ENCODE measurements around the gene NUDT7.

NUDT7 gene

DNA sequence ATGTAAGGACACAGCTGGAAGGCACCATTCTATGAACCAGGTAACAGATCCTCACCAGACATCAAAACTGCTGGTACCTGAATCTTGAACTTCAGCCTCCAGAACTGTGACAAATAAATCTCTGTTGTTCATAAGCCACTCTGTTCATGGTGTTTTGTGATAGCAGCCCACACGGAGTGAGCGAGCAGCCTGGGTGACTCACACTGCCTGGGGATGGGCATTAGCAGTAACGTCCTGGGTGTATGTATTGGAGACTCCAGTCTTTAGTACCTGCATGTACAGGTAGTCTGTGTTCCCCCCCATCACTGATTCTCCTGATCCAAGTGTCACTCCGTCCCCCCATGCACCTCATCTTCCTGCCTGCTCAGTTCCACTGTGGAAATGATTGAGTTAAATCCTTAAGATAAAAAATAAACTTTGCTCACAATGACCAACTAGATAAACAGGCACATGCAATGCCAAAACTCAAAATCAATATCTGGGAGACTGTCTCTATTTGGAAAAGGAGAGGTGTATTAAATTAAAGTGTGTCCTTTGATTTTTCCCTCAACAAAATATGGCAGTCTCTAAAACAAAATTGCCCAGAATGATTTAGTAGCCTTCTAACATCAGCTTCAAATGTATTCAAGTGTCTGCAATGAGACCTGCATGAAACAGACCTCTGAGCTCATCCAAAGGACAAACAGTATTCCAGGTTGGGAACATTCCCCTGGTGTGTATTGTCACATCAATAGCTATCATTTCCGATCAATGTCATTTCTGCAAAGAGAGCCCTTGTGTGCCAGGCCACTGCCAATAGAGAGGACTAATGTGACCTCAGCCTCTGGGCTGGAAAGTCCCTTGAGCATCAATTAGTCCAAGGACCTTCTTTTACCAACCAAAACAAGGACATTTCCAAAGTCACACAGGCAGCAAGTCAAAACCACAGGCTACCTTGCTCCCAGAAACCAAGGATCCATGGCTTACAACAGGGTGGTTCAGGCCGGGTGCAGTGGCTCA is 53.9 kb downstream of the NUDT7 start:
- no peak for FAIRE-seq

DNA sequence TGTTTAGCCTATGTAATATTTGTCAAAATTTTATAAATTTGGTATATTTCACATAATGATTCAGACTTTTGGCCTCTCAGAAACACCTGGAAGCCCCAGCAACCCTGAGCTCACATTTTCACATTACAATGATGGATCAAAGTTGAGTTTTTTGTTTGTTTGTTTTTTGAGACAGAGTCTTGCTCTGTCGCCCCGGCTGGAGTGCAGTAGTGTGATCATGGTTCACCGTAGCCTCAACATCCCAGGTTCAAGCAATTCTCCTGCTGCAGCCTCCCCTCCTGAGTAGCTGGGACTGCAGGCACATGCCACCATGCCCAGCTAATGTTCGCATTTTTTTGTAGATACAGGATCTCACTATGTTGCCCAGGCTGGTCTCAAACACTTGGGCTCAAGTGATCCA is 55.4 kb downstream of the NUDT7 start:
- DNase-seq (ENCODE audit: low spot score): no peak
- no peak for FAIRE-seq

More for the DNA sequence above, 53.9 kb downstream of the NUDT7 start:
- no peak for DNase-seq (ENCODE audit: low spot score)

- peak; percentile 29 for DNase-seq (ENCODE audit: low spot score)
- FAIRE-seq: no peak
Observed at GRCh38 chr16:77780378-77780837, 58.1 kb downstream of the NUDT7 start.

GRCh38 chr16:77781091-77781490 is 58.8 kb downstream of the NUDT7 start:
- FAIRE-seq (no peak), DNase-seq (ENCODE audit: low spot score) (no peak)

DNA sequence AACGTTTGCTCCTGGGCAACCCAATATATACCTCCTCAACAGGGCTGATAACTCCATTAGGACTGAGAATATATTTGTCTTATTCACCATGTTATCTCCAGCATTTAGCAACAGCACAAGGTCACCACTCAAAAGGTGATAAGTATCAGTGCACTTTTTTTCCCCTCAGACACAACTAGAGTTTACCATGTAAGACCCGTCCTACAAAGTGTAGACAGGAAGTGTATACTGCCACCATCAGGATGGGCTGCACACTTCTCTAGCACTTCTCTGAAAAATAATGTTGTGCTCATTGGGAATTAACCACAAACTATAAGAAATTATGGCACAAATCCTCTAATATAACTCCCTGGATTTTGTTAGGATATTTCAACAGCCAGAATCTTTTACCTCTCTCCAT is 60.4 kb downstream of the NUDT7 start:
- no peak for DNase-seq (ENCODE audit: low spot score)
- FAIRE-seq: no peak

GRCh38 chr16:77784441-77785372 is 62.4 kb downstream of the NUDT7 start:
- DNase-seq (ENCODE audit: low spot score) (no peak), FAIRE-seq (no peak)

GRCh38 chr16:77785373-77785764 is 63.1 kb downstream of the NUDT7 start:
- FAIRE-seq: no peak
- DNase-seq (ENCODE audit: low spot score): no peak

DNA sequence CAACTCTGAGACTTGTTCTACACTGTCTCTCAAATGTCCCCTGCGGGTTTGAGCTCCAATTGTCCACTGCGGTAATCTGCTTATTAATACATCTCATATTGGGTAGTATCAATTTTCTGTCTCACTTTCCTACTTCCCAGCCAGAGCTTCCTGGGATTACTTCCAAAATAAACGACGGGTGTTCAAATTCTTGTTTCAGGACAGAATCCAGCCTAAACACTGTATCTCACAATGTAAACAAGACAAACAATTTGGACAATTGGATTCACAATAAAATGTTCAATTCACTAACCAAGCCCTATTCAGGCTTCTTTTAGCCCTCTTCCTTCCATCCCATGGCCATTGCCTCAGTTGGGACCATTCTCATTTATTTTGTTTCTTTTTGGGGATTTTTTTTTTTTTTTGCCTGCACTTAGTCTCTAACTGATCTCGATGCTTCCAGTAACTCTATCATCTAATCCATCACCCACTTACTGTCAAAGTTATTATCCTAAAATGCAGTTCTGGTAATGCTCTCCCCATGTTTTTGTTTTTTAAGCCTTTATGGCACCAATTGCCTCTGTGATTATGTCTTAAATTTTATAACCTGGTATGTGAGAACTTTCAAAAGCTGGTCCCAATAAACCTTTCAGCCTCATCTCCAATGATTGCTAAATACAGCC is 64.0 kb downstream of the NUDT7 start:
- FAIRE-seq (no peak), DNase-seq (ENCODE audit: low spot score) (no peak)

DNA sequence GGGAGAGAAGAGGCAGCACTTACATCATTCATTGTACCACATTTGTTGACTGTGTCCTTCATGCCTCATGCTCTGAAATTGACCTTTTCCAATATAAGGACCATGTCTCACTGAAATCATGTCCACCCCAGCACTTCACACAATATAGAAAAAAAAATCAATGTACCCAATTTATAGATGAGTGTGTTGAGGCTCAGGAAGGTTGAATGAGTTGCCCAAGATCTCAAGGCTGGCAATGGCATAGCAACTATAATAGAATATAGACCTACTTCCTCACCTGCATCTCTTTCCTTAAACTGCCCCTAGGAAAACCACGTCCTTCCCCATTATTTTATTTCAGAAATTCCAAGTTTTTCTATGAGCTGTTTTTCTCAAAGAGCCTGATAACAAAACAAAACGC is 65.1 kb downstream of the NUDT7 start:
- FAIRE-seq (no peak), DNase-seq (ENCODE audit: low spot score) (no peak)

DNA sequence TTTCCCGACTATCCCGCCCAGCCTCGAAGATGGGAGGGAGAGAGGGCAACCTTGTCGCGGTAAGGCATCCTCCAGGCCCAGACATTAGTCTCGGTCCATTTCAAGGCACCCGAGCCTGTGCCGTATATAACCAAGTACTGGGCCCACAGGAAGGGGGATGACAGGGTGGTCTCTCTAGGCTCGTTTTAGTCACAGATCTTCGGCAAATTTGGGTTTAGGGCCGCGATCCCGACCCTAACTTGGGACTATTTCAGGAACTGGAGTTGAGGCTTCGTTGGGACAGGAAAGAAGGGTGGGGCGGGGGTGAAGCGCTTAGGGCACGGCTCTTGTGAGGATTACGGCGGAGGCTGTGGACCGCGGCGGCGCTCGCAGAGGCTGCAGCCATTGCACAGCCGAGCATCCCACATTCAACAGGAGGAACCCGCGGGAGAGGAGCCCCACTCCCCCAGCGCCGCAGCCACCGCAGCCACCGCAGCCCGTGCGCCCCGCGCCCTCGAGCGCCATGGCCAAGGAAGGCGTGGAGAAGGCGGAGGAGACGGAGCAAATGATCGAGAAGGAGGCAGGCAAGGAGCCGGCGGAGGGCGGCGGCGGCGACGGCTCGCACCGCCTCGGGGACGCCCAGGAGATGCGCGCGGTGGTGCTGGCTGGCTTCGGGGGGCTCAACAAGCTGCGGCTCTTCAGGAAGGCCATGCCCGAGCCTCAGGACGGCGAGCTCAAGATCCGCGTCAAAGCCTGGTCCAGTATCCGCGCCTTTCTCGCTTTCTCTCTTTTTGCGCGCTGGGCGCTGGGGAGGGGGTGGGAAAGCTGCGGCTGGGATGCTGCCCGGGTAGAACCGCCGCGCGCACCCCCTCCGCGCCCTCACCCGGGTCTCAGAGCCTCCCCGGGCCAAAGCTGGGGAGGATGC is 66.1 kb downstream of the NUDT7 start, which contains the start of gene VAT1L:
Gene VAT1L (plus strand): TSS at position 384 of the 904 bp plus-strand sequence. CDS start 119 bp downstream, at position 503.
- DNase-seq (ENCODE audit: low spot score) (no peak), FAIRE-seq (no peak)

DNA sequence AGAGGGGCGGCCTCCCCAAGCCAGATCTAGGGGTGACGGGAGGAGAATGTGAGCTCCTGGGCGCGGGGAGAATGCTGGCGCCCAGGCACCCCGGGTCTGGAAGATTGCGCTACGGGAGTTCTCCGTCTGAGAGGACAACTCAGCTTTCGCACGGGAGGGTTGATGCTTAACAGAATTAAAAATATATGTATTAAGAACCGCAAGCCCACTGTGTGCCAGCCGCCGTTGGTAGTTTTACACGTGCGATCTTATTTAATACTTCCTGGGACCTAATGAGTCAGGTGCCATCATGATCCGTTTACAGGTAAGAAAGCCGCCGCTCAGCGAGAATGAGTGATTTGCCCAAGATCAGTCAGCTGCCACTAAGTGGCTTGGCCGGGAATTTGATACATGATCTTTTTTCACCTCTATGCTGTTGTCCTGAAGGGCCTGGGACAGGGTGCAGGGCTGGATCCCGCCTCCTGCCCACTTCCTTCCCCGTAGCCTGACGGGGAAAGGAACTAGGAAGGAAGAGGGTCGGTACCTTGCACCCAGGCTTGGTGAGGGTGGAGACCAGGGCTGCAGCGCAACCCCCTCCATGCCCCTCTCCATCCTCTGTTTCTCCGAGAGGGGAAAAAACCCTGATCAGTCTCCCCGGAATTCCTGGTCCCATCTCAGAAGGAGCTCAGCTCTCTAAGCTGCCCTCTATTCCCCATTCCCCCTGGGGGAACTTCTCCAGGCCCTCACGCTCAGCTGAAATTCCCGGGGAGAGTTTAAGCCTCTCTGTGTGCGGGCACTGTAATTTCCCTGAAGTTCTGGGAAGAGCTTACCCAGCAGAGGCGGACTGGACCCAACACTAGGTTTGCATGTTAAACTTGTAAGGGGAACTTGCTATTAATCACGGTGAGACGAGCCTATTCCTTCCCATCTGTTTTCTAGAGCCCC is 67.0 kb downstream of the NUDT7 start:
- no peak for FAIRE-seq

GRCh38 chr16:77790009-77790372 is 67.7 kb downstream of the NUDT7 start:
- FAIRE-seq (no peak), DNase-seq (ENCODE audit: low spot score) (no peak)

More for the DNA sequence above, 67.0 kb downstream of the NUDT7 start:
- no peak for DNase-seq (ENCODE audit: low spot score)

DNA sequence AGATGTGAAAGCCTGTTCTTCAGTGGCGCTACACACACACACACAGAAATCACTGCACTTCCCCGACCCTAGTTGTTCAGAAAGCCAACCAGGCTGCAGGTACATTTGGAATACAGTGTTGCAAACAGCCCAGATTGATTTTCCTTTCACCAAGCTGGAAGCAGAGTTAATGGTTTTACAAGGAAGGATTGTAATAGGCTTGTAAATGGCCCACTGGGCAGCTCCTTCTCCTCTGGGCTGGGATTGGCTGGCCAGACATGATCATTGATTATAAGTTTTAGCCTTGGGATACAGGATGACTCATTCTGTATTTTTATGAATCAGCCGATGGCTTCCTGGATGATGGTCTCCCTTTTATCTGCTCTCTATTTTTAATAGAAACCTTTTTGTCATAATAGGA is 68.6 kb downstream of the NUDT7 start:
- FAIRE-seq: no peak
- no peak for DNase-seq (ENCODE audit: low spot score)
